Stimulated activated effector memory CD8-positive, alpha-beta T cell treated with anti-CD3 and anti-CD28 coated beads, Interleukin-12 subunit alpha, Interleukin-12 subunit beta, amount 100 ng/mL, for 72 hours (primary cell): ENCODE results near the gene NCKAP5.

ENCODE experiments used
- ATAC-seq: fragments of 150-1000 bp; cut with Tn5 transposase; 2 replicates; pipeline ENCODE4 v1.10.0; 2021
- DNase-seq, 2 donors: peaks; one replicate each; pipeline ENCODE4 v3.0.0; 2021 to 2022; ENCODE audit warnings: low spot score in 2 of 2
- H3K27ac Mint-ChIP-seq: one replicate; pipeline ENCODE4 v1.8.0; 2022; ENCODE audit warnings: mild to moderate bottlenecking, mixed read lengths
- H3K36me3 Mint-ChIP-seq: one replicate; pipeline ENCODE4 v1.8.0; 2022; ENCODE audit warnings: mild to moderate bottlenecking, mixed read lengths
- H3K4me1 Mint-ChIP-seq: one replicate; pipeline ENCODE4 v1.8.0; 2022; ENCODE audit warnings: mixed read lengths
- H3K4me3 Mint-ChIP-seq: one replicate; pipeline ENCODE4 v1.8.0; 2022; ENCODE audit warnings: mild to moderate bottlenecking, mixed read lengths
- H3K9me3 Mint-ChIP-seq: one replicate; pipeline ENCODE4 v1.8.0; 2022; ENCODE audit warnings: mixed read lengths

Gene NCKAP5

GRCh38 chr2:133588144-133588543 is 19.9 kb upstream of the NCKAP5 start:
- Mint-ChIP-seq H3K4me3 (no peak overlapping the region), H3K9me3 (no peaks in the 10 kb centered on the region), H3K4me1 (no peaks in the 10 kb centered on the region), H3K36me3 (no peaks in the 10 kb centered on the region), H3K27ac (no peak overlapping the region)
- DNase-seq (no peak), ATAC-seq (no peak)

GRCh38 chr2:133586978-133587377 is 18.7 kb upstream of the NCKAP5 start:
- Mint-ChIP-seq H3K27ac (no peak overlapping the region), H3K36me3 (no peaks in the 10 kb centered on the region), H3K4me1 (no peaks in the 10 kb centered on the region), H3K9me3 (no peaks in the 10 kb centered on the region), H3K4me3 (no peak overlapping the region)
- no peak for DNase-seq
- ATAC-seq: no peak

GRCh38 chr2:133581010-133581760 is 12.9 kb upstream of the NCKAP5 start:
- no peak overlapping the region for H3K27ac Mint-ChIP-seq
- DNase-seq (no peak), ATAC-seq (no peak)
- no peak overlapping the region for H3K4me3 Mint-ChIP-seq
- no peaks in the 10 kb centered on the region for H3K9me3 Mint-ChIP-seq
- no peaks in the 10 kb centered on the region for H3K4me1 Mint-ChIP-seq
- H3K36me3 Mint-ChIP-seq: no peaks in the 10 kb centered on the region

GRCh38 chr2:133579274-133579673 is 11.0 kb upstream of the NCKAP5 start:
- H3K27ac Mint-ChIP-seq: no peak overlapping the region
- no peaks in the 10 kb centered on the region for H3K9me3 Mint-ChIP-seq
- H3K4me3 Mint-ChIP-seq: no peak overlapping the region
- H3K36me3 Mint-ChIP-seq: no peaks in the 10 kb centered on the region
- no peaks in the 10 kb centered on the region for H3K4me1 Mint-ChIP-seq
- DNase-seq: no peak
- ATAC-seq: no peak

- Mint-ChIP-seq H3K4me1 (no peaks in the 10 kb centered on the region), H3K36me3 (no peaks in the 10 kb centered on the region), H3K9me3 (no peaks in the 10 kb centered on the region), H3K4me3 (no peak overlapping the region), H3K27ac (no peak overlapping the region)
- DNase-seq: no peak
- no peak for ATAC-seq
These were observed 8.5 kb upstream of the NCKAP5 start for GRCh38 chr2:133576714-133577113.

- Mint-ChIP-seq H3K9me3 (no peaks in the 10 kb centered on the region), H3K4me1 (no peaks in the 10 kb centered on the region), H3K36me3 (no peaks in the 10 kb centered on the region), H3K27ac (no peak overlapping the region), H3K4me3 (no peak overlapping the region)
- DNase-seq: no peak
- ATAC-seq: no peak
These were observed 6.4 kb upstream of the NCKAP5 start for GRCh38 chr2:133574620-133575019.

- H3K9me3 Mint-ChIP-seq: no peaks in the 10 kb centered on the region
- no peaks in the 10 kb centered on the region for H3K4me1 Mint-ChIP-seq
- no peak overlapping the region for H3K4me3 Mint-ChIP-seq
- H3K36me3 Mint-ChIP-seq: no peaks in the 10 kb centered on the region
- DNase-seq (no peak), ATAC-seq (no peak)
- no peak overlapping the region for H3K27ac Mint-ChIP-seq
These were observed 5.9 kb upstream of the NCKAP5 start for GRCh38 chr2:133574186-133574585.

- H3K9me3 Mint-ChIP-seq: no peaks in the 10 kb centered on the region
These were observed 5.4 kb upstream of the NCKAP5 start for GRCh38 chr2:133573491-133574162.

GRCh38 chr2:133571249-133571648 is 3.0 kb upstream of the NCKAP5 start:
- H3K4me1 Mint-ChIP-seq: no peaks in the 10 kb centered on the region
- H3K9me3 Mint-ChIP-seq: no peaks in the 10 kb centered on the region
- H3K27ac Mint-ChIP-seq: no peak overlapping the region
- ATAC-seq: no peak
- H3K4me3 Mint-ChIP-seq: no peak overlapping the region
- H3K36me3 Mint-ChIP-seq: no peaks in the 10 kb centered on the region
- DNase-seq: no peak

More at GRCh38 chr2:133573491-133574162, 5.4 kb upstream of the NCKAP5 start:
- ATAC-seq (no peak), DNase-seq (no peak)
- Mint-ChIP-seq H3K4me1 (no peaks in the 10 kb centered on the region), H3K4me3 (no peak overlapping the region), H3K36me3 (no peaks in the 10 kb centered on the region), H3K27ac (no peak overlapping the region)

- Mint-ChIP-seq H3K27ac (no peak overlapping the region), H3K4me3 (no peak overlapping the region), H3K9me3 (no peaks in the 10 kb centered on the region), H3K4me1 (no peaks in the 10 kb centered on the region), H3K36me3 (no peaks in the 10 kb centered on the region)
- ATAC-seq: no peak
- no peak for DNase-seq
These were observed 2.3 kb upstream of the NCKAP5 start for GRCh38 chr2:133570542-133570941.

GRCh38 chr2:133569286-133569830 is 1.1 kb upstream of the NCKAP5 start:
- Mint-ChIP-seq H3K9me3 (peaks cover under 1% of the 10 kb centered on the region), H3K36me3 (no peaks in the 10 kb centered on the region), H3K4me1 (no peaks in the 10 kb centered on the region), H3K4me3 (no peak overlapping the region), H3K27ac (no peak overlapping the region)
- ATAC-seq (no peak), DNase-seq (no peak)

- H3K9me3 Mint-ChIP-seq: peaks cover 3% of the 10 kb centered on the region
- H3K4me3 Mint-ChIP-seq: no peak overlapping the region
- no peaks in the 10 kb centered on the region for H3K4me1 Mint-ChIP-seq
- ATAC-seq: no peak
- H3K27ac Mint-ChIP-seq: no peak overlapping the region
- H3K36me3 Mint-ChIP-seq: no peaks in the 10 kb centered on the region
- DNase-seq: no peak
These were observed 335 bp upstream of the NCKAP5 start for GRCh38 chr2:133568598-133568997.

GRCh38 chr2:133562558-133562957 is 5.7 kb downstream of the NCKAP5 start:
- no peak for DNase-seq
- Mint-ChIP-seq H3K9me3 (peaks cover 3% of the 10 kb centered on the region), H3K27ac (no peak overlapping the region), H3K4me1 (no peaks in the 10 kb centered on the region), H3K4me3 (no peak overlapping the region), H3K36me3 (no peaks in the 10 kb centered on the region)
- ATAC-seq: no peak

- Mint-ChIP-seq H3K27ac (no peak overlapping the region), H3K9me3 (peaks cover 3% of the 10 kb centered on the region), H3K36me3 (no peaks in the 10 kb centered on the region), H3K4me3 (no peak overlapping the region), H3K4me1 (no peaks in the 10 kb centered on the region)
- DNase-seq: no peak
- ATAC-seq: no peak
These were observed 7.0 kb downstream of the NCKAP5 start for GRCh38 chr2:133561045-133561852.

- H3K27ac Mint-ChIP-seq: no peak overlapping the region
- no peak overlapping the region for H3K4me3 Mint-ChIP-seq
- peaks cover 8% of the 10 kb centered on the region for H3K9me3 Mint-ChIP-seq
- no peak for ATAC-seq
- H3K4me1 Mint-ChIP-seq: no peaks in the 10 kb centered on the region
- no peaks in the 10 kb centered on the region for H3K36me3 Mint-ChIP-seq
- DNase-seq: no peak
These were observed 10.6 kb downstream of the NCKAP5 start for GRCh38 chr2:133557614-133558013.
